Prostate gland (tissue), 2 donors: ENCODE results near the gene KRT2.

ENCODE experiments used
- POLR2A ChIP-seq: fragments of 450-650 bp; IDR thresholded peaks from one replicate; pipeline ENCODE4 v1.6.1; 2016; ENCODE audit warnings: antibody characterized with exemption, mild to moderate bottlenecking
- POLR2AphosphoS5 ChIP-seq: sonication (generic); formaldehyde crosslinking; IDR thresholded peaks from one replicate; pipeline ENCODE4 v1.6.1; 2017; ENCODE audit warnings: antibody characterized with exemption
- TF ChIP-seq, protein P1 (sequence below), 4 experiments: fragments of 200-600 bp in 2 of 4; fragments of 450-650 bp in 2 of 4; sonication (generic) in 2 of 4; IDR thresholded peaks; 1 replicate in 3 of 4; 2 replicates in 1 of 4; pipeline ENCODE4 v1.5.1; 2016 to 2019; ENCODE audit warnings: antibody characterized with exemption in 4 of 4, mild to moderate bottlenecking in 2 of 4, moderate library complexity in 2 of 4

DNA sequence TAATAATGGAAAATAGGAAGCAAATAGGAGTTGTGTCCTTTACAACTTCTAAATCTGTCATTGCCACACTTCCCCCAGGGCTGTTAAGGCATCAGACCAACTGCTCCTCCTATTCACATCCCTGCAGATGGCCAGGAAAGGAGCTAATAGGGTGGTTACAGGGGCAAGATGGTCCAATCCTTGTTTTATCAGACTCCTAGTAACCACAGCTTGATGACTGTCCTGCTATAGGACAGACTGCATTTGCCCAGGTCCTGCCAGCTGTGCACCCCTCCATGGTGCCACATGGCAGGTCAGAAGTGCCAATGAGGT, 10.9 kb upstream of the KRT2 start:
- TF ChIP-seq, protein P1, sequence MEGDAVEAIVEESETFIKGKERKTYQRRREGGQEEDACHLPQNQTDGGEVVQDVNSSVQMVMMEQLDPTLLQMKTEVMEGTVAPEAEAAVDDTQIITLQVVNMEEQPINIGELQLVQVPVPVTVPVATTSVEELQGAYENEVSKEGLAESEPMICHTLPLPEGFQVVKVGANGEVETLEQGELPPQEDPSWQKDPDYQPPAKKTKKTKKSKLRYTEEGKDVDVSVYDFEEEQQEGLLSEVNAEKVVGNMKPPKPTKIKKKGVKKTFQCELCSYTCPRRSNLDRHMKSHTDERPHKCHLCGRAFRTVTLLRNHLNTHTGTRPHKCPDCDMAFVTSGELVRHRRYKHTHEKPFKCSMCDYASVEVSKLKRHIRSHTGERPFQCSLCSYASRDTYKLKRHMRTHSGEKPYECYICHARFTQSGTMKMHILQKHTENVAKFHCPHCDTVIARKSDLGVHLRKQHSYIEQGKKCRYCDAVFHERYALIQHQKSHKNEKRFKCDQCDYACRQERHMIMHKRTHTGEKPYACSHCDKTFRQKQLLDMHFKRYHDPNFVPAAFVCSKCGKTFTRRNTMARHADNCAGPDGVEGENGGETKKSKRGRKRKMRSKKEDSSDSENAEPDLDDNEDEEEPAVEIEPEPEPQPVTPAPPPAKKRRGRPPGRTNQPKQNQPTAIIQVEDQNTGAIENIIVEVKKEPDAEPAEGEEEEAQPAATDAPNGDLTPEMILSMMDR (IDR thresholded peaks at IDR 0.05), result no peak
- TF ChIP-seq POLR2A (no peak), POLR2AphosphoS5 (no peak)
